Body of pancreas (tissue), 4 donors: ENCODE data around the gene LRRC49. TPM values are rescaled to one million over a fixed set of nuclear protein-coding genes. Genes with fewer than 3 reads are reported as not detected.
"Not testable (repeated sequence)": the region's sequence is repeated elsewhere in the genome, so short reads cannot be mapped to it uniquely, and the experiment has no call there.

Source experiments
- ATAC-seq: fragments of 150-250 bp; one replicate; pipeline ENCODE4 v1.9.1; 2016
- DNase-seq, 4 donors: peaks; one replicate each; pipeline ENCODE4 v3.0.0-alpha.2; 2019
- H3K27ac ChIP-seq, 4 donors: fragments of 200-600 bp; sonication (generic); 1 replicate in 3 of 4; 2 replicates in 1 of 4; pipeline versions ENCODE4 v1.5.1 to v1.6.1; 2016 to 2019; ENCODE audit warnings: mild to moderate bottlenecking in 1 of 4, mixed read lengths in 1 of 4, moderate library complexity in 1 of 4
- H3K27me3 ChIP-seq, 2 donors: fragments of 200-600 bp; sonication (generic); one replicate each; pipeline ENCODE4 v1.6.0; 2016; ENCODE audit warnings: mild to moderate bottlenecking in 1 of 2
- H3K36me3 ChIP-seq, 2 donors: fragments of 200-600 bp; sonication (generic); replicated peaks in 1 of 2; 2 replicates each; pipeline ENCODE4 v1.5.1; 2016; ENCODE audit warnings: low read depth in 2 of 2; ENCODE audit not compliant: insufficient read depth in 1 of 2
- H3K4me1 ChIP-seq: fragments of 200-600 bp; sonication (generic); one replicate; pipeline ENCODE4 v1.6.0; 2016
- H3K4me3 ChIP-seq, 2 donors: fragments of 200-600 bp; sonication (generic); 1 replicate in 1 of 2; 2 replicates in 1 of 2; pipeline ENCODE4 v1.5.1; 2016 to 2019
- H3K9me3 ChIP-seq, 3 donors: fragments of 200-600 bp; sonication (generic); 1 replicate in 2 of 3; 2 replicates in 1 of 3; pipeline ENCODE4 v1.5.1; 2016
- POLR2A ChIP-seq, 3 donors: fragments of 450-650 bp; IDR thresholded peaks; one replicate each; pipeline ENCODE4 v1.6.1; 2016; ENCODE audit warnings: antibody characterized with exemption in 3 of 3, mild to moderate bottlenecking in 2 of 3
- WGBS, 2 donors: methylation state at CpG; one replicate each; pipeline ENCODE4 v1.1.5; 2017; 5-methylcytosine and 5-hydroxymethylcytosine counted together
- intact Hi-C: fragments of 100-400 bp; cut with DNase I; formaldehyde crosslinking; loops from one replicate; pipeline ENCODE4 v1.15.1; 2023
- total RNA-seq, 2 donors: library from RNA; depleted of rRNA; stranded (reverse); fragments of >200 nt; gene quantifications; one replicate each; pipeline ENCODE4 v1.1.0, GENCODE V29; 2016
- TF ChIP-seq, protein P1 (sequence below), 7 experiments: fragments of 450-650 bp in 4 of 7; fragments of 200-600 bp in 3 of 7; sonication (generic) in 3 of 7; IDR thresholded peaks; one replicate each; pipeline ENCODE4 v1.5.1; 2016 to 2019; ENCODE audit warnings: antibody characterized with exemption in 7 of 7

LRRC49 gene
- total RNA-seq, 2 donors from 2014 or later, result 3.0 to 7.3 TPM

DNA sequence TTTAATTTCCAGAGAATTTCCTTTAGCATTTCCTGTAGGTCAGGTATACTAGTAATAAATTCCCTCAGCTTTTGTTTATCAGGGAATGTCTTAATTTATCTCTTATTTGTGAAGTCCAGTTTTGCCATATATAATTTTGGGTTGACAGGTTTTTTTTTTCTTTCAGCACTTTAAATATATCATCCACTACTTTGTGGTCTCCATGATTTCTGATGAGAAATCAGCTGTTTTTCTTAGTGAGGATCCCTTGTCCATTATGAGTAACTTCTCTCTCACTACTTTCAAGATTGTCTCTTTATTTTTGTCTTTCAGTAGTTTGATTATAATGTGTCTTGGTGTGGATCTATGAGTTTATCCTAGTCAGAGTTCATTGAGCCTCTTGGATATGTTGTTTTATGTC is 105.7 kb downstream of the LRRC49 start:
- H3K9me3 ChIP-seq, result no peaks in the 10 kb centered on the region
- H3K4me1 ChIP-seq, result no peaks in the 10 kb centered on the region
- no peak overlapping the region for H3K27ac ChIP-seq
- intact Hi-C loops, result no loop called here
- no peaks in the 10 kb centered on the region for H3K27me3 ChIP-seq
- no peak for DNase-seq
- no peak overlapping the region for H3K4me3 ChIP-seq
- ATAC-seq, result no peak
- TF ChIP-seq, protein P1, sequence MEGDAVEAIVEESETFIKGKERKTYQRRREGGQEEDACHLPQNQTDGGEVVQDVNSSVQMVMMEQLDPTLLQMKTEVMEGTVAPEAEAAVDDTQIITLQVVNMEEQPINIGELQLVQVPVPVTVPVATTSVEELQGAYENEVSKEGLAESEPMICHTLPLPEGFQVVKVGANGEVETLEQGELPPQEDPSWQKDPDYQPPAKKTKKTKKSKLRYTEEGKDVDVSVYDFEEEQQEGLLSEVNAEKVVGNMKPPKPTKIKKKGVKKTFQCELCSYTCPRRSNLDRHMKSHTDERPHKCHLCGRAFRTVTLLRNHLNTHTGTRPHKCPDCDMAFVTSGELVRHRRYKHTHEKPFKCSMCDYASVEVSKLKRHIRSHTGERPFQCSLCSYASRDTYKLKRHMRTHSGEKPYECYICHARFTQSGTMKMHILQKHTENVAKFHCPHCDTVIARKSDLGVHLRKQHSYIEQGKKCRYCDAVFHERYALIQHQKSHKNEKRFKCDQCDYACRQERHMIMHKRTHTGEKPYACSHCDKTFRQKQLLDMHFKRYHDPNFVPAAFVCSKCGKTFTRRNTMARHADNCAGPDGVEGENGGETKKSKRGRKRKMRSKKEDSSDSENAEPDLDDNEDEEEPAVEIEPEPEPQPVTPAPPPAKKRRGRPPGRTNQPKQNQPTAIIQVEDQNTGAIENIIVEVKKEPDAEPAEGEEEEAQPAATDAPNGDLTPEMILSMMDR (IDR thresholded peaks at IDR 0.05), result no peak
- TF ChIP-seq POLR2A (IDR thresholded peaks at IDR 0.05), result no peak
- H3K36me3 ChIP-seq, result no peaks in the 10 kb centered on the region

DNA sequence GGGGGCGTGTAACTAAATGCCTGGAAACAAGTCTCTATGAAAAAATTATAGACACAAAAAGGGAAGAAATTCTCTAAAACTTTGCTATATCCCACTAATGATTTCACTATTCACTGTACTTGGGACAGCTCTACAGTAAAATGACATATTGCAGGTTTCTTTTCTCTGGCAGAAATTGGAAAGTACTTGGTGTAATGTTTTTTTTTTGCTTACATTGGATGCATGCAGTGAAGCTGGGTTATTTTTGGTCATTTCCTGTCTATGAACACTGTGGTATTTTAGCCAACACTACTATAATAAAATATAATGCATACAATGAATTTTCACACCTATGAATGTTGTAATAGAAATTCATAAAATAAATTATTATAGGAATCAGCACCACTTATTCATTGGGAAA is 109.7 kb downstream of the LRRC49 start:
- ATAC-seq (no peak), DNase-seq (no peak)
- WGBS, 2 donors, result 62 to 69% methylated on average over 1 of the region's 1 CpG
- H3K9me3 ChIP-seq, result no peaks in the 10 kb centered on the region
- H3K27me3 ChIP-seq, result no peaks in the 10 kb centered on the region
- no peak overlapping the region for H3K4me3 ChIP-seq
- intact Hi-C loops, result no loop called here
- H3K4me1 ChIP-seq, result no peaks in the 10 kb centered on the region
- TF ChIP-seq, protein P1 (IDR thresholded peaks at IDR 0.05), result no peak
- no peak for TF ChIP-seq POLR2A (IDR thresholded peaks at IDR 0.05)
- H3K27ac ChIP-seq, result no peak overlapping the region
- no peaks in the 10 kb centered on the region for H3K36me3 ChIP-seq

DNA sequence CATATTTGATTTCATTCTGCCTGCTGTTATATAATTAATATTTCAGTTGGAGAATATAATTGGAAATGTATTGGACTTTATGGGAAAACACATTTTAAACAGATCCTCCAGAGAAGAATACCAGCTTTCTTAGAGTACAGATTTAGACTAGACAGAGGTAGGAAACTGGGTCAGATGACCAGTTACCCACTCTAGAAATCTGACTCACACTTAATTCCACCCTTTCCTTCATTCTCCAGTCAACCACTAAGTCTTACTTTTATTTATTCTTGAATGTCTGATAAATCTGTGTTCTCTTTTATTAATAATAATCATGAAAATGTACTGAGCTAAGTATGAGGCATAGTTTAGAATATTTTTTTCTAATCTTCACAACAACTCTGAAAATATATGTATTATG is 110.7 kb downstream of the LRRC49 start:
- TF ChIP-seq, protein P1 (IDR thresholded peaks at IDR 0.05), result no peak
- TF ChIP-seq POLR2A (IDR thresholded peaks at IDR 0.05), result no peak
- no peak for ATAC-seq

DNA sequence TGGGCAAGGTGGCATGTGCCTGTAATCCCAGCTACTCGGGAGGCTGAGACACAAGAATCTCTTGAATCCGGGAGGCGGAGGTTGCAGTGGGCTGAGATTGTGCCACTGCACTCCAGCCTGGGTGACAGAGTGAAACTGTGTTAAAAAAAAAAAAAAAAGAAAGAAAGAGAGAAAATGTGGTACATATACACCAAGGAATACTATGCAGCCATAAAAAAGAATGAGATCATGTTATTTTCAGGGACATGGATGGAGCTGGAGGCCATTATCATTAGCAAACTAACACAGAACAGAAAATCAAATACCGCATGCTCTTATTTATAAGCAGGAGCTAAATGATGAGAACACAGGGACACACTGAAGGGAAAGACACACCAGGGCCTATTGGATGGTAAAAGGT is 111.9 kb downstream of the LRRC49 start:
- WGBS, 2 donors, result 88 to 98% methylated on average over 4 of the region's 4 CpGs
- H3K27ac ChIP-seq, H3K9me3 ChIP-seq, H3K36me3 ChIP-seq, ATAC-seq, H3K4me1 ChIP-seq, H3K4me3 ChIP-seq, DNase-seq, H3K27me3 ChIP-seq, intact Hi-C loops: not testable (repeated sequence)

More for the DNA sequence above, 110.7 kb downstream of the LRRC49 start:
- Histone ChIP-seq H3K9me3 (no peaks in the 10 kb centered on the region), H3K4me1 (no peaks in the 10 kb centered on the region), H3K4me3 (no peak overlapping the region), H3K36me3 (no peaks in the 10 kb centered on the region), H3K27me3 (no peaks in the 10 kb centered on the region), H3K27ac (no peak overlapping the region)
- intact Hi-C loops, result no loop called here
- DNase-seq, result no peak

DNA sequence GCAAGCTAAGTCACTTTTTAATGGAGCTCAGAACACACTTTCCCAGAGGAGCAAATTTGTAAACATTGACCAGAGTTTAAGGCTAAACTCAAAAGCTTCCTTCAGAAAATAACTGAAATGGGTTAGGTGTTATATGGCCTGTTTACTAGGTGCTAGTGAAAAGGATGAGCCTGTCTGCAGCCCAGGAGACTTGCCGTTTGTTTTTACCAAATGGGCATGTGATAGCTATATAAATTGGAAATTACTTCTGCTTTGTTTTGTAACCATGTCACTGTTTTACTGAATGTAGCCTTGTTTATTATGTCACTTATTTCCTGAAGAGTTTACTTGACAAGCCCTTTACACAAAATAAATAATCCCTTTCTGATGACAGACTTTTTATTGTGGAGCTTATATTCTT is 113.3 kb downstream of the LRRC49 start:
- ATAC-seq (no peak), DNase-seq (no peak)
- H3K9me3 ChIP-seq, result no peaks in the 10 kb centered on the region
- no peak overlapping the region for H3K27ac ChIP-seq
- TF ChIP-seq POLR2A (IDR thresholded peaks at IDR 0.05), result no peak
- TF ChIP-seq, protein P1 (IDR thresholded peaks at IDR 0.05), result no peak
- intact Hi-C loops, result no loop called here
- H3K4me3 ChIP-seq, result no peak overlapping the region
- H3K27me3 ChIP-seq, result no peaks in the 10 kb centered on the region
- no peaks in the 10 kb centered on the region for H3K36me3 ChIP-seq
- H3K4me1 ChIP-seq, result no peaks in the 10 kb centered on the region
- 47 to 57% methylated on average over 1 of the region's 1 CpG for WGBS, 2 donors
